CD4-positive, CD25-positive, alpha-beta regulatory T cell (primary cell): ENCODE results near the gene SERINC5. TPM values are rescaled to one million over a fixed set of nuclear protein-coding genes. Genes with fewer than 3 reads are reported as not detected.

Source experiments
- ATAC-seq, 2 donors: fragments of 150-1000 bp; cut with Tn5 transposase; one replicate each; pipeline ENCODE4 v1.10.0; 2021; ENCODE audit warnings: low read depth in 2 of 2, moderate number of reproducible peaks in 2 of 2, moderate library complexity in 1 of 2
- DNase-seq, 3 donors: peaks; one replicate each; pipeline versions ENCODE4 v3.0.0 to v3.0.0-alpha.2; 2012 to 2022; ENCODE audit warnings: mixed read lengths in 1 of 3
- H3K27ac ChIP-seq: one replicate; pipeline ENCODE4 v1.7.0; 2013; ENCODE audit warnings: mild to moderate bottlenecking, low read length; ENCODE audit not compliant: insufficient read depth, poor library complexity, severe bottlenecking
- H3K27me3 ChIP-seq: one replicate; pipeline ENCODE4 v1.7.0; 2013; ENCODE audit warnings: low read length; ENCODE audit not compliant: control insufficient read depth, insufficient read depth
- H3K36me3 ChIP-seq: one replicate; pipeline ENCODE4 v1.7.0; 2013; ENCODE audit warnings: mild to moderate bottlenecking, low read length, moderate library complexity; ENCODE audit not compliant: control insufficient read depth, insufficient read depth
- H3K4me1 ChIP-seq: 2 replicates; pipeline ENCODE4 v1.7.0; 2013; ENCODE audit warnings: mild to moderate bottlenecking, low read length; ENCODE audit not compliant: insufficient read depth, control insufficient read depth, poor library complexity, severe bottlenecking
- H3K4me3 ChIP-seq: one replicate; pipeline ENCODE4 v1.7.0; 2013; ENCODE audit warnings: low read depth, mild to moderate bottlenecking, low read length, moderate library complexity
- H3K9me3 ChIP-seq, 2 experiments: 1 replicate in 1 of 2; 2 replicates in 1 of 2; pipeline ENCODE4 v1.7.0; 2013; ENCODE audit warnings: low read length in 2 of 2, mild to moderate bottlenecking in 1 of 2, moderate library complexity in 1 of 2; ENCODE audit not compliant: control insufficient read depth in 2 of 2
- H3K27ac Mint-ChIP-seq, 3 donors: one replicate each; pipeline ENCODE4 v1.8.0; 2020 to 2022; ENCODE audit warnings: mild to moderate bottlenecking in 3 of 3, mixed read lengths in 3 of 3, moderate library complexity in 2 of 3
- H3K27me3 Mint-ChIP-seq: one replicate; pipeline ENCODE4 v1.8.0; 2022; ENCODE audit warnings: mild to moderate bottlenecking, mixed read lengths
- H3K36me3 Mint-ChIP-seq: one replicate; pipeline ENCODE4 v1.8.0; 2020; ENCODE audit warnings: mixed read lengths
- H3K4me1 Mint-ChIP-seq, 4 donors: one replicate each; pipeline ENCODE4 v1.8.0; 2020 to 2022; ENCODE audit warnings: mixed read lengths in 4 of 4, mild to moderate bottlenecking in 1 of 4
- H3K4me3 Mint-ChIP-seq, 4 donors: one replicate each; pipeline ENCODE4 v1.8.0; 2020 to 2022; ENCODE audit warnings: mild to moderate bottlenecking in 4 of 4, mixed read lengths in 4 of 4, moderate library complexity in 3 of 4
- H3K9me3 Mint-ChIP-seq, 7 donors: one replicate each; pipeline ENCODE4 v1.8.0; 2020 to 2022; ENCODE audit warnings: mixed read lengths in 7 of 7, mild to moderate bottlenecking in 3 of 7, moderate library complexity in 2 of 7
- polyA plus RNA-seq, 4 donors: library from polyadenylated mRNA; unstranded; fragments of 300-500 nt; fragmentation: Illumina TruSeq; gene quantifications; one replicate each; pipeline ENCODE4 v1.2.3, GENCODE V29; 2021
- total RNA-seq: library from RNA; stranded (reverse); gene quantifications from one replicate; pipeline ENCODE4 v1.2.3, GENCODE V29; 2022

The SERINC5 gene
- total and polyA plus RNA-seq, 5 donors from 2014 or later: 12.7 to 80.3 (median 16.9) TPM

DNA sequence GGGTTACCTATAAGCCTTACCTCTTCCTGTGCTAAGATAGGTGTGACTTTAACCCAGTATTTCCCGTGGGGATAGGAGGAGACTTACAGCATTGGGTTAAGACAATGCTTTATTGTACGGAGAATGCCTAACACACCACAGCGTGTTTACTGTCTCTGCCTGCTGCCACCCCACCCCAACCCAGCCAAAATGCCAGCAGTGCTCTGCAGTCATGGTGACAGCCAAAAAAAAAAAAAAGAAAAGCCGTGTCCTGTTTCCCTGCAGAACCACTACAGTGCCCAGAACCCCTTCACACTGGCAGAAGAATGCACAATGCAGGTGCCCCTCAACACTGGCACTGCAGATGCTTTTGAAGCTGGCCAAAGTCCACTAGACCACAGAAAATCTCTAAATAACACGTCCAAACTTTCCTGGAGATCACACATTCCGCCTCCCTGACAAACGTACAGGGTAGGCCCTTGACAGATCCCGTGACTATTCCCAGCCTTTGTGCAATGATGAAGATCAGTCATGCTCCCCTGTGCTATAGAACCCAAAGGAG is 102.2 kb downstream of the SERINC5 start:
- Mint-ChIP-seq H3K4me3 (no peak overlapping the region), H3K9me3 (peaks cover 0 to 2% (median 0%) of the 10 kb centered on the region in 7 donors), H3K27ac (peak overlapping the region in 2 of 3 donors; percentile 53 to 93), H3K27me3 (no peaks in the 10 kb centered on the region), H3K36me3 (peaks cover 63% of the 10 kb centered on the region), H3K4me1 (peaks cover 14 to 55% (median 27%) of the 10 kb centered on the region in 4 donors)
- H3K27ac ChIP-seq: no peak overlapping the region
- peaks cover 59% of the 10 kb centered on the region for H3K36me3 ChIP-seq
- no peaks in the 10 kb centered on the region for H3K9me3 ChIP-seq
- no peak overlapping the region for H3K4me3 ChIP-seq
- no peaks in the 10 kb centered on the region for H3K27me3 ChIP-seq
- ATAC-seq (peak; percentile 24 to 36), DNase-seq (no peak)
- H3K4me1 ChIP-seq: no peaks in the 10 kb centered on the region

DNA sequence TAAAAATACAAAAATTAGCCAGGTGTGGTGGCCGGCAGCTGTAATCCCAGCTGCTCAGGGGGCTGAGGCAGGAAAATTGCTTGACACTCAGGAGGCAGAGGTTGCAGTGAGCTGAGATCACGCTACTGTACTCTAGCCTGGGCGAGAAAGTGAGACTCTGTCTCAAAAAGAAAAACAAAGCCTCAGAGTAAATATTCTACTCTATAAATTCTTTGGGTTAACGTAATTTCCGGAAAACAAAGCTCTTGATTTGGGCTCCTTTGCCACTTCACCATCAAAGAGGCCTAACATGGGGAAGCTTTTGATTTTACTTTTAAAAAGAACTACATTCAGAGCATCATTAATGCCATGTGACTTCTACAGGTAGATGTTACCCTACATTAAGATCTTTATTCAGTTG is 103.1 kb downstream of the SERINC5 start:
- peaks cover 56% of the 10 kb centered on the region for H3K36me3 ChIP-seq
- Mint-ChIP-seq H3K27me3 (no peaks in the 10 kb centered on the region), H3K4me1 (peaks cover 9 to 54% (median 27%) of the 10 kb centered on the region in 4 donors), H3K9me3 (peaks cover 0 to 2% (median 0%) of the 10 kb centered on the region in 7 donors), H3K4me3 (peak overlapping the region in 3 of 4 donors; percentile 44 to 68 (median 54)), H3K36me3 (peaks cover 56% of the 10 kb centered on the region), H3K27ac (peak overlapping the region; percentile 89 to 93 (median 93))
- ATAC-seq: peak; percentile 43 to 46
- DNase-seq: peak in 1 of 3 donors; percentile 38
- H3K9me3 ChIP-seq: no peaks in the 10 kb centered on the region
- peak overlapping the region; percentile 7 for H3K27ac ChIP-seq
- no peaks in the 10 kb centered on the region for H3K27me3 ChIP-seq
- no peaks in the 10 kb centered on the region for H3K4me1 ChIP-seq
- H3K4me3 ChIP-seq: no peak overlapping the region

DNA sequence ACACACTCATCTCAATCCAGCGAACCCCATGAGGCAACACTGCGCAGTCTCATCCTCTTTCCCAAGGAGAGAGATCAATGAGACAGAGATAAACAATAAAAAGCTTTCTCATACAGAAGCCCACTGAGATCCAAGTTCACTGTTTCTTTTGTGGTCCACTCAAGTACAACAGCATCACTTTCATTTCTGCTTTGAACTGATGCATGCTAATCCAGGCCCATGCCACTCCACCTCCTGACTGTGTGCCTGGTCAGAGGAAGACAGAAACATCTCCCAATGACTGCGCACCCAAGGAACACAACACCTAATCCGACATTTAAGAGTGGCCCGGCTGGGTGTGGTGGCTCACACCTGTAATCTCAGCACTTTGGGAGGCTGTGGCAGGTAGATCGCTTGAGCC is 104.0 kb downstream of the SERINC5 start:
- Histone ChIP-seq H3K27ac (no peak overlapping the region), H3K27me3 (no peaks in the 10 kb centered on the region), H3K36me3 (peaks cover 56% of the 10 kb centered on the region), H3K9me3 (no peaks in the 10 kb centered on the region), H3K4me1 (no peaks in the 10 kb centered on the region), H3K4me3 (no peak overlapping the region)
- H3K9me3 Mint-ChIP-seq: peaks cover 0 to 2% (median 0%) of the 10 kb centered on the region in 7 donors
- peaks cover 6 to 58% (median 29%) of the 10 kb centered on the region in 4 donors for H3K4me1 Mint-ChIP-seq
- H3K36me3 Mint-ChIP-seq: peaks cover 61% of the 10 kb centered on the region
- H3K27ac Mint-ChIP-seq: peak overlapping the region; percentile 52 to 93 (median 88)
- DNase-seq (no peak), ATAC-seq (no peak)
- no peaks in the 10 kb centered on the region for H3K27me3 Mint-ChIP-seq
- no peak overlapping the region for H3K4me3 Mint-ChIP-seq

DNA sequence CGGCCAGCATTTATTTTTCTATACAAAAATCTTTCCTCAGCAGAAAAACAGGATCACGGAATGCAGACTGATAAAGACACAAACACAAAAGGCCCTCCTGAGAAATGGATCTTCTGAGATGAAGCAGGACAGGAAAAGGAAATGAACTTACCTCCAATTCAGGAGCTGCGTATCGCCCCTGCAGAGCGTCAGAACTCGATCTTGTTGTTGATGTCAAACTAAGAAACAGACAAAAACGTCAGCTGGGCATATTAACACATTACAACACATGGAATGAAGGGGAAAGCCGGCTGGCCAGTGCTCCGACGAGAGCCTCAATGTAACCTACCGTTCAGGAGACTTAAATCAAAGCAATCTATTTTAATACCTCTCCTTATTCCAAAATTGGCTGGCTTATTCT is 105.1 kb downstream of the SERINC5 start:
- no peak overlapping the region for H3K27ac ChIP-seq
- DNase-seq: no peak
- H3K27ac Mint-ChIP-seq: peak overlapping the region in 2 of 3 donors; percentile 88 to 93

DNA sequence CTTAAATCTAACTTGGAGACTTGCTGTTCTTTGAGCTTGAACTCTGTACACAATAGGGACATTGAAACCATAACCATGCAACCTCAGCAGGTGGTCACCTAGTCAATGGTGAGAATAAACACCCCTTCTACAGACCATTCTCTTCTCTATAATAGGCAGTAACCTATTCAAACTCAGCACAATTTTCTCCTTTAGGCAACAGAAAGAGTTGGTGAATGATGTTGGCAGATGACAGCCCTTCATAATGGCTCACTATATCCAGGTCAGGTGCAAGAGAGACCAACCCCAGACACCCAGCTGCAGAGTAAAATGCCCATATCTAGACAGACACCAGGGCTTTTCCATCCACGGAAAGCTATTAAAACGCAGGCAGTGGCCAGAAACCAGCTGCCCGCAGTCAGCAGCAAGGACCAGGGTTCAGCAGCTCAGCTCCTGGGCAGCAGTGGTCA is 106.7 kb downstream of the SERINC5 start:
- no peaks in the 10 kb centered on the region for H3K27me3 Mint-ChIP-seq
- Histone ChIP-seq H3K36me3 (peaks cover 65% of the 10 kb centered on the region), H3K4me1 (no peaks in the 10 kb centered on the region), H3K4me3 (no peak overlapping the region), H3K9me3 (no peaks in the 10 kb centered on the region), H3K27me3 (no peaks in the 10 kb centered on the region), H3K27ac (no peak overlapping the region)
- peaks cover 0 to 2% (median 0%) of the 10 kb centered on the region in 7 donors for H3K9me3 Mint-ChIP-seq
- H3K27ac Mint-ChIP-seq: peak overlapping the region; percentile 62 to 89 (median 76)
- H3K36me3 Mint-ChIP-seq: peaks cover 66% of the 10 kb centered on the region
- DNase-seq (no peak), ATAC-seq (no peak)
- H3K4me3 Mint-ChIP-seq: no peak overlapping the region
- H3K4me1 Mint-ChIP-seq: peaks cover 0 to 53% (median 26%) of the 10 kb centered on the region in 4 donors

More for the DNA sequence above, 105.1 kb downstream of the SERINC5 start:
- peak overlapping the region in 2 of 4 donors; percentile 4 to 13 for H3K4me3 Mint-ChIP-seq
- H3K4me1 Mint-ChIP-seq: peaks cover 0 to 55% (median 25%) of the 10 kb centered on the region in 4 donors
- H3K27me3 Mint-ChIP-seq: no peaks in the 10 kb centered on the region
- H3K36me3 Mint-ChIP-seq: peaks cover 60% of the 10 kb centered on the region
- H3K9me3 ChIP-seq: no peaks in the 10 kb centered on the region
- peaks cover 0 to 2% (median 0%) of the 10 kb centered on the region in 7 donors for H3K9me3 Mint-ChIP-seq
- no peaks in the 10 kb centered on the region for H3K4me1 ChIP-seq
- no peaks in the 10 kb centered on the region for H3K27me3 ChIP-seq
- H3K4me3 ChIP-seq: no peak overlapping the region
- ATAC-seq: no peak
- peaks cover 58% of the 10 kb centered on the region for H3K36me3 ChIP-seq

DNA sequence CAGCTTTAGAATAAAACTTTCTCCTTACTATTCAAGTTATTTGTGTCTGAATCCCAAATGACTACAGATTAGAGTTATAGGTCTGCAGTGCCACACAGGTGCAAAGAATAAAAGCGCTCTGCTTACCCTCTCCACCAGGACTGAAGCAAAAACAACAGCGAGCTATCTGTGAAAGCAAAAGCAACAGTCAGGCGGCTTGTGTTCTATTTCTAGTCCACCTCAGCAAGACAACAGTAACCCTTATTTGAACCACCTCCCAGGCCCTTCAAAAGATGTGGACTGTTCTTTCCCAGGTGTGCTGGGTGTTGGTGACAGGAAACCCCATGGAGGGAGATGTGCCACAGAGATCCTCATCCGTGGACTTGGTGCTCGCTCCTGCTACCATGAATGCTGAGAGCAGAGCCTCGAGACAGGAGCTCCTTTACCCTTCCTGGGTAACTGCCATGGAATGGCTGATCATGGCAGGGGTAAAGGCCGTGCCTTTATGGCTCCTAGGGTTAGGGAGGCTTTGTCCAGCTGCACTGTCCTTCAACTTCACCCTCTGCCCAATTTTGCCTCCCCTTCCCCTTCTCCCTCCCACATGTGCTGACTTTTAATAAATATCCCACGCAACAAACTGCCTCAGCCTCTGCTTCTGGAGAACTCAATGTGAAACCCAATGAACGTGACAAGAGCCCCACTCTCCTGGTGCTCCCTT is 108.6 kb downstream of the SERINC5 start:
- Mint-ChIP-seq H3K4me3 (no peak overlapping the region), H3K36me3 (peaks cover 80% of the 10 kb centered on the region), H3K27me3 (no peaks in the 10 kb centered on the region), H3K9me3 (peaks cover 0 to 2% (median 0%) of the 10 kb centered on the region in 7 donors), H3K4me1 (peaks cover 6 to 51% (median 23%) of the 10 kb centered on the region in 4 donors), H3K27ac (peak overlapping the region in 2 of 3 donors; percentile 76 to 82)
- ATAC-seq (no peak), DNase-seq (no peak)
- no peak overlapping the region for H3K27ac ChIP-seq
- no peak overlapping the region for H3K4me3 ChIP-seq
- no peaks in the 10 kb centered on the region for H3K27me3 ChIP-seq
- H3K9me3 ChIP-seq: no peaks in the 10 kb centered on the region
- no peaks in the 10 kb centered on the region for H3K4me1 ChIP-seq
- peaks cover 80% of the 10 kb centered on the region for H3K36me3 ChIP-seq

DNA sequence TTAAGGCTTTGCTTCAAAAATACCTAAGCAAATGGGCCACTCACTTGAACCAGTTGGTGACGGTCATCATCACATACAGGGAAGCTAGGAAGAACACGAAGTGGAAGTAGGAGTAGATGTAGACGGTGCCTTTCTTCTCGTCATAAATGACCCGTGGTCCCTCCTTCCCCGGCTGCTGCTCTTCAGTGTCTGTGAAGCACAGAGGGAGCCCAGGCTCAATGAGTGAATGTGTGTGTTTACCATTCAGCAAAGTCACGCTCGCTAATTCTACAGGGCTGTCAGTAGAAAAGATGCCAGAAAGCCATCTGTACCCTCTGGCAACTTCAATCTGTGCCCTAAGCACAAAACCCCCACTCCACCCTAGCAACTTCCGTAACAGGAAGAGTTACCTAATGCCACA is 109.8 kb downstream of the SERINC5 start:
- Histone ChIP-seq H3K4me1 (peaks cover 10% of the 10 kb centered on the region), H3K36me3 (peaks cover 71% of the 10 kb centered on the region), H3K4me3 (no peak overlapping the region), H3K27me3 (no peaks in the 10 kb centered on the region), H3K9me3 (no peaks in the 10 kb centered on the region), H3K27ac (no peak overlapping the region)
- H3K4me3 Mint-ChIP-seq: no peak overlapping the region
- peaks cover 0 to 2% (median 0%) of the 10 kb centered on the region in 7 donors for H3K9me3 Mint-ChIP-seq
- DNase-seq: no peak
- H3K27ac Mint-ChIP-seq: peak overlapping the region in 2 of 3 donors; percentile 62 to 66
- peaks cover 6 to 51% (median 26%) of the 10 kb centered on the region in 4 donors for H3K4me1 Mint-ChIP-seq
- peaks cover 75% of the 10 kb centered on the region for H3K36me3 Mint-ChIP-seq
- ATAC-seq: no peak
- no peaks in the 10 kb centered on the region for H3K27me3 Mint-ChIP-seq
